HepG2 (cell line): ENCODE measurements around the gene CDK13. TPM values are rescaled to one million over a fixed set of nuclear protein-coding genes. Genes with fewer than 3 reads are reported as not detected.
A peak's percentile ranks its signal among the peaks of the same experiment; 100 is the strongest.

ENCODE experiments used
- AGO1 ChIP-seq: fragments of 200-400 bp; formaldehyde crosslinking; IDR thresholded peaks from 2 replicates; pipeline ENCODE4 v1.6.1; 2017; ENCODE audit warnings: mild to moderate bottlenecking, low read depth, low read length, moderate library complexity; ENCODE audit not compliant: poor library complexity, severe bottlenecking
- CCAR2 ChIP-seq: fragments of 200-400 bp; formaldehyde crosslinking; optimal IDR thresholded peaks from 2 replicates; pipeline ENCODE3; 2018; ENCODE audit warnings: low read depth, mild to moderate bottlenecking, low read length, moderate library complexity
- CENPX ChIP-seq: sonication (generic); formaldehyde crosslinking; IDR thresholded peaks from 2 replicates; pipeline ENCODE4 v1.9.0; 2021; ENCODE audit warnings: mild to moderate bottlenecking, missing genetic modification reagents, moderate library complexity
- CHD2 ChIP-seq: IDR thresholded peaks from 2 replicates; pipeline ENCODE4 v1.6.1; 2011; ENCODE audit warnings: low read depth, low read length, improper control_type of control experiment
- ELF4 ChIP-seq: sonication (generic); formaldehyde crosslinking; IDR thresholded peaks from 2 replicates; pipeline ENCODE4 v1.5.0; 2020; ENCODE audit warnings: missing genetic modification reagents, mild to moderate bottlenecking, moderate library complexity, borderline replicate concordance
- EP300 ChIP-seq, 3 experiments: sonication (generic) in 1 of 3; formaldehyde crosslinking in 1 of 3; IDR thresholded peaks; 2 replicates each; pipeline versions ENCODE4 v1.5.1 to v1.6.1; 2011 to 2020; ENCODE audit warnings: low read depth in 2 of 3, low read length in 2 of 3, borderline replicate concordance in 1 of 3, improper control_type of control experiment in 1 of 3, mild to moderate bottlenecking in 1 of 3, missing genetic modification reagents in 1 of 3, moderate library complexity in 1 of 3
- GATAD1 ChIP-seq: IDR thresholded peaks from 2 replicates; pipeline ENCODE4 v1.6.1; 2016; ENCODE audit warnings: missing genetic modification reagents, missing compliant biosample characterization
- HDAC6 ChIP-seq: fragments of 200-600 bp; sonication (generic); IDR thresholded peaks from 2 replicates; pipeline ENCODE4 v1.7.0; 2017; ENCODE audit warnings: mild to moderate bottlenecking, antibody characterized with exemption, low read length, low read depth
- HHEX ChIP-seq: IDR thresholded peaks from 2 replicates; pipeline ENCODE4 v1.6.1; 2016; ENCODE audit warnings: control low read depth
- MAZ ChIP-seq, 2 experiments: sonication (generic) in 1 of 2; formaldehyde crosslinking in 1 of 2; IDR thresholded peaks; 2 replicates each; pipeline versions ENCODE4 v1.5.0 to v1.6.1; 2012 to 2020; ENCODE audit warnings: low read depth in 2 of 2, mild to moderate bottlenecking in 2 of 2, borderline replicate concordance in 1 of 2, improper control_type of control experiment in 1 of 2, low read length in 1 of 2, missing genetic modification reagents in 1 of 2, moderate library complexity in 1 of 2
- NFE2L1 ChIP-seq: sonication (generic); formaldehyde crosslinking; IDR thresholded peaks from 2 replicates; pipeline ENCODE4 v1.4.0; 2020; ENCODE audit warnings: missing genetic modification reagents, mild to moderate bottlenecking, borderline replicate concordance
- RFX1 ChIP-seq: fragments of 450-650 bp; IDR thresholded peaks from 2 replicates; pipeline ENCODE4 v1.6.1; 2017
- ZBTB3 ChIP-seq: sonication (generic); formaldehyde crosslinking; IDR thresholded peaks from 2 replicates; pipeline ENCODE4 v1.4.0; 2020; ENCODE audit warnings: low read depth, mild to moderate bottlenecking, moderate library complexity, missing genetic modification reagents, borderline replicate concordance
- ZBTB7B ChIP-seq: sonication (generic); formaldehyde crosslinking; IDR thresholded peaks from 2 replicates; pipeline ENCODE4 v1.4.0; 2020; ENCODE audit warnings: missing genetic modification reagents
- ZMYM2 ChIP-seq: sonication (generic); formaldehyde crosslinking; IDR thresholded peaks from 2 replicates; pipeline ENCODE4 v1.8.0; 2022; ENCODE audit warnings: mild to moderate bottlenecking, missing genetic modification reagents
- ZNF253 ChIP-seq: sonication (generic); formaldehyde crosslinking; IDR thresholded peaks from 2 replicates; pipeline ENCODE4 v1.8.0; 2022; ENCODE audit warnings: mild to moderate bottlenecking, missing genetic modification reagents, borderline replicate concordance
- ZNF33A ChIP-seq: sonication (generic); formaldehyde crosslinking; IDR thresholded peaks from 2 replicates; pipeline ENCODE4 v1.5.1; 2020; ENCODE audit warnings: missing genetic modification reagents, mild to moderate bottlenecking, moderate library complexity, borderline replicate concordance
- ZNF619 ChIP-seq: sonication (generic); formaldehyde crosslinking; IDR thresholded peaks from 2 replicates; pipeline ENCODE4 v1.4.0; 2020; ENCODE audit warnings: mild to moderate bottlenecking, missing genetic modification reagents
- ZNF749 ChIP-seq: sonication (generic); formaldehyde crosslinking; IDR thresholded peaks from 2 replicates; pipeline ENCODE4 v1.8.0; 2022; ENCODE audit warnings: mild to moderate bottlenecking, missing genetic modification reagents, moderate library complexity, borderline replicate concordance
- ZNF766 ChIP-seq: sonication (generic); formaldehyde crosslinking; IDR thresholded peaks from 2 replicates; pipeline ENCODE4 v1.5.0; 2020; ENCODE audit warnings: missing genetic modification reagents, borderline replicate concordance
- polyA plus RNA-seq, 8 experiments: library from polyadenylated mRNA; depleted of rRNA in 3 of 8; stranded (reverse) in 7 of 8; unstranded in 1 of 8; fragments of >200 nt; fragmentation: Illumina TruSeq in 4 of 8; extraction: Trizol in 4 of 8; gene quantifications; 2 replicates each; pipeline versions ENCODE4 v1.2.1 to v1.2.3, GENCODE V29; 2011 to 2016; ENCODE audit warnings: low read depth in 4 of 8, missing spikeins in 1 of 8, mixed read lengths in 1 of 8; ENCODE audit not compliant: insufficient read depth in 1 of 8
- total RNA-seq, 5 experiments: library from RNA; depleted of rRNA; stranded (reverse); fragments of >200 nt; fragmentation: Illumina TruSeq; extraction: Trizol; gene quantifications; 2 replicates each; pipeline ENCODE4 v1.2.3, GENCODE V29; 2016; ENCODE audit warnings: low read depth in 1 of 5
- TF ChIP-seq, protein P1 (sequence below): sonication (generic); formaldehyde crosslinking; IDR thresholded peaks from 2 replicates; pipeline ENCODE4 v1.4.0; 2020; ENCODE audit warnings: missing genetic modification reagents, borderline replicate concordance
- TF ChIP-seq, protein P2 (sequence below): IDR thresholded peaks from 2 replicates; pipeline ENCODE4 v1.6.1; 2016; ENCODE audit warnings: missing genetic modification reagents, missing compliant biosample characterization
- TF ChIP-seq, protein P3 (sequence below): sonication (generic); formaldehyde crosslinking; IDR thresholded peaks from 2 replicates; pipeline ENCODE4 v1.8.1; 2023; ENCODE audit warnings: mild to moderate bottlenecking, inconsistent platforms, moderate library complexity, missing genetic modification reagents, borderline replicate concordance
- TF ChIP-seq, protein P4 (sequence below): sonication (generic); formaldehyde crosslinking; IDR thresholded peaks from 2 replicates; pipeline ENCODE4 v1.8.1; 2023; ENCODE audit warnings: mild to moderate bottlenecking, missing genetic modification reagents

The CDK13 gene
- total and polyA plus RNA-seq, 2 of the 13 experiments (the other 11 are each of a cell fraction or from before 2014, with no cell fraction given), result 21.0 to 40.9 TPM

DNA sequence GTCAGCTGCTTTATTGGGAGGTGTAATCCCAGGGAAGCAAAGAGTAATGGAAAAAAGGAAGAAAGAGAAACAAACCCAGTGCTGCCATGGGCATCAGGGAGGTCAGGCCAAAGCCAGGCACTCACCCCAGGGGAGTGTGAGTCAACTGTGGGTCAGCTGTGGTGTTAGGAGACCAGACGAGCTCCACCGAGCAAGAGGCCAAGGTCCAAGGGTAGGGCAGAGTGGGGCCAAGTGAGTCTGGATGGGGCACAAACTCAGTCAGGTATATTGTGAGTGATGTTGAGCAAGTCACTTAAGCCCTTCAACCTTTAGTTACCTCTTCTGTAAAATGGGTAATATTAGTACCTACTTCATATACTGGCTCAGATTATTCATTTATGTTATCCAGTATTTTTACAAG is 30.4 kb upstream of the CDK13 start (continued):
- TF ChIP-seq, protein P1, sequence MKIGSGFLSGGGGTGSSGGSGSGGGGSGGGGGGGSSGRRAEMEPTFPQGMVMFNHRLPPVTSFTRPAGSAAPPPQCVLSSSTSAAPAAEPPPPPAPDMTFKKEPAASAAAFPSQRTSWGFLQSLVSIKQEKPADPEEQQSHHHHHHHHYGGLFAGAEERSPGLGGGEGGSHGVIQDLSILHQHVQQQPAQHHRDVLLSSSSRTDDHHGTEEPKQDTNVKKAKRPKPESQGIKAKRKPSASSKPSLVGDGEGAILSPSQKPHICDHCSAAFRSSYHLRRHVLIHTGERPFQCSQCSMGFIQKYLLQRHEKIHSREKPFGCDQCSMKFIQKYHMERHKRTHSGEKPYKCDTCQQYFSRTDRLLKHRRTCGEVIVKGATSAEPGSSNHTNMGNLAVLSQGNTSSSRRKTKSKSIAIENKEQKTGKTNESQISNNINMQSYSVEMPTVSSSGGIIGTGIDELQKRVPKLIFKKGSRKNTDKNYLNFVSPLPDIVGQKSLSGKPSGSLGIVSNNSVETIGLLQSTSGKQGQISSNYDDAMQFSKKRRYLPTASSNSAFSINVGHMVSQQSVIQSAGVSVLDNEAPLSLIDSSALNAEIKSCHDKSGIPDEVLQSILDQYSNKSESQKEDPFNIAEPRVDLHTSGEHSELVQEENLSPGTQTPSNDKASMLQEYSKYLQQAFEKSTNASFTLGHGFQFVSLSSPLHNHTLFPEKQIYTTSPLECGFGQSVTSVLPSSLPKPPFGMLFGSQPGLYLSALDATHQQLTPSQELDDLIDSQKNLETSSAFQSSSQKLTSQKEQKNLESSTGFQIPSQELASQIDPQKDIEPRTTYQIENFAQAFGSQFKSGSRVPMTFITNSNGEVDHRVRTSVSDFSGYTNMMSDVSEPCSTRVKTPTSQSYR, result no peak
- TF ChIP-seq HDAC6 (no peak), RFX1 (no peak), ZNF33A (no peak), ZNF619 (CRISPR knock-in tag) (no peak), ELF4 (no peak), AGO1 (no peak), GATAD1 (CRISPR knock-in tag) (no peak), EP300 (IDR thresholded peaks at IDR 0.05; ENCODE audit: low read depth in 2 of 2, low read length in 2 of 2) (0 out of 4 replicates have a peak, but pooled peaks of 1 of the 2 experiments have one; percentile 16), EP300 (CRISPR knock-in tag; IDR thresholded peaks at IDR 0.05; ENCODE audit: borderline replicate concordance) (no peak), CHD2 (no peak), NFE2L1 (no peak), MAZ (IDR thresholded peaks at IDR 0.05; ENCODE audit: borderline replicate concordance, low read depth, low read length) (0 out of 2 replicates have a peak, but pooled peaks have one; percentile 21), MAZ (CRISPR knock-in tag; IDR thresholded peaks at IDR 0.05; ENCODE audit: low read depth) (no peak), ZNF749 (no peak), ZBTB7B (no peak), HHEX (no peak), CENPX (CRISPR knock-in tag) (no peak), ZNF253 (CRISPR knock-in tag) (no peak), ZMYM2 (CRISPR knock-in tag) (0 out of 2 replicates have a peak, but pooled peaks have one; percentile 48), ZNF766 (CRISPR knock-in tag) (no peak), ZBTB3 (CRISPR knock-in tag) (no peak), CCAR2 (no peak)
- TF ChIP-seq, protein P2, sequence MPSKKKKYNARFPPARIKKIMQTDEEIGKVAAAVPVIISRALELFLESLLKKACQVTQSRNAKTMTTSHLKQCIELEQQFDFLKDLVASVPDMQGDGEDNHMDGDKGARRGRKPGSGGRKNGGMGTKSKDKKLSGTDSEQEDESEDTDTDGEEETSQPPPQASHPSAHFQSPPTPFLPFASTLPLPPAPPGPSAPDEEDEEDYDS (CRISPR knock-in tag), result no peak
- TF ChIP-seq, protein P3, sequence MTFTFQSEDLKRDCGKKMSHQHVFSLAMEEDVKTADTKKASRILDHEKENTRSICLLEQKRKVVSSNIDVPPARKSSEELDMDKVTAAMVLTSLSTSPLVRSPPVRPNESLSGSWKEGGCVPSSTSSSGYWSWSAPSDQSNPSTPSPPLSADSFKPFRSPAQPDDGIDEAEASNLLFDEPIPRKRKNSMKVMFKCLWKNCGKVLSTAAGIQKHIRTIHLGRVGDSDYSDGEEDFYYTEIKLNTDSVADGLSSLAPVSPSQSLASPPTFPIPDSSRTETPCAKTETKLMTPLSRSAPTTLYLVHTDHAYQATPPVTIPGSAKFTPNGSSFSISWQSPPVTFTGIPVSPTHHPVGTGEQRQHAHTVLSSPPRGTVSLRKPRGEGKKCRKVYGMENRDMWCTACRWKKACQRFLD (CRISPR knock-in tag), result no peak
- TF ChIP-seq, protein P4, sequence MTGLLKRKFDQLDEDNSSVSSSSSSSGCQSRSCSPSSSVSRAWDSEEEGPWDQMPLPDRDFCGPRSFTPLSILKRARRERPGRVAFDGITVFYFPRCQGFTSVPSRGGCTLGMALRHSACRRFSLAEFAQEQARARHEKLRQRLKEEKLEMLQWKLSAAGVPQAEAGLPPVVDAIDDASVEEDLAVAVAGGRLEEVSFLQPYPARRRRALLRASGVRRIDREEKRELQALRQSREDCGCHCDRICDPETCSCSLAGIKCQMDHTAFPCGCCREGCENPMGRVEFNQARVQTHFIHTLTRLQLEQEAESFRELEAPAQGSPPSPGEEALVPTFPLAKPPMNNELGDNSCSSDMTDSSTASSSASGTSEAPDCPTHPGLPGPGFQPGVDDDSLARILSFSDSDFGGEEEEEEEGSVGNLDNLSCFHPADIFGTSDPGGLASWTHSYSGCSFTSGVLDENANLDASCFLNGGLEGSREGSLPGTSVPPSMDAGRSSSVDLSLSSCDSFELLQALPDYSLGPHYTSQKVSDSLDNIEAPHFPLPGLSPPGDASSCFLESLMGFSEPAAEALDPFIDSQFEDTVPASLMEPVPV (CRISPR knock-in tag), result no peak
